ENCODE results near the gene EIPR1. TPM values are rescaled to one million over a fixed set of nuclear protein-coding genes. Genes with fewer than 3 reads are reported as not detected.

The EIPR1 gene
- total and polyA plus RNA-seq, 2 donors (not counting 1 experiment from before 2014, with no cell fraction given) = 22.3 to 23.9 TPM

DNA sequence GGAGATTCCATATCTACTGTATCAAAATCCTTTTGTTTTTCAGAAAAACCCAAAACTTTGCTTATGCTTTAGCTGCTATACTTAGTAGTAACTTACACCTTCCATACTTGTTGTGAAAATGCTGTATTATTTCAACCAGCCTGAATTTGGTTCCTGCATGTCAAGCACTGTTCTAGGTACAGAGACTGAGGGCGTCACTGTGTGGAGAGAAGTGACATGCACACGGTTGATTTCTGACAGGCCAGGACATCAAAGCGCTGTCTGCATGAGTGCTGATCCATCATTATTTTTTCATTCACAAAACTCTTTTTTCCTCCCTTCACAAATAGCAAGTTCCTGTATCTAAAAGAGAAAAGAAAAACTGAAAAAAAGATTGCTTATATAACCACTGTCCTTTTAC lies 33.5 kb upstream of the EIPR1 start:
- Histone ChIP-seq H3K4me2 (ENCODE audit: extremely low read depth, insufficient read depth, low read length) (no peak overlapping the region), H4K20me1 (ENCODE audit: control insufficient read depth, extremely low read depth, insufficient read depth, low read length) (no peaks in the 10 kb centered on the region), H2AFZ (ENCODE audit: low read length) (no peak overlapping the region), H3K4me3 (replicated peaks in 1 of 4; ENCODE audit: control extremely low read depth in 1 of 4, insufficient read depth in 1 of 4, low read depth in 3 of 4, low read length in 4 of 4) (no peak overlapping the region), H3K4me1 (ENCODE audit: control insufficient read depth, extremely low read depth, insufficient read depth, low read length) (no peaks in the 10 kb centered on the region), H3K79me2 (ENCODE audit: control insufficient read depth, insufficient read depth, low read length) (peaks cover 3% of the 10 kb centered on the region), H3K9ac (ENCODE audit: insufficient read depth, low read length) (no peak overlapping the region), H3K36me3 (ENCODE audit: control insufficient read depth, insufficient read depth, low read length) (peaks cover 3% of the 10 kb centered on the region), H3K27ac (ENCODE audit: insufficient read depth, low read length) (no peak overlapping the region), H3K27me3 (ENCODE audit: control insufficient read depth, insufficient read depth, low read length) (no peaks in the 10 kb centered on the region), H3K9me3 (ENCODE audit: control insufficient read depth, insufficient read depth, low read depth, low read length) (no peaks in the 10 kb centered on the region)
- DNase-seq (ENCODE audit: low read depth in 2 of 2) = no peak
- TF ChIP-seq CTCF (conservative IDR thresholded peaks at IDR 0.05 in 1 of 2, IDR thresholded peaks at IDR 0.05 in 1 of 2; ENCODE audit: low read depth in 1 of 2, low read length in 2 of 2) = no peak

- peaks cover 3% of the 10 kb centered on the region for H3K79me2 ChIP-seq (ENCODE audit: control insufficient read depth, insufficient read depth, low read length)
- no peaks in the 10 kb centered on the region for H3K4me1 ChIP-seq (ENCODE audit: control insufficient read depth, extremely low read depth, insufficient read depth, low read length)
- H3K27me3 ChIP-seq (ENCODE audit: control insufficient read depth, insufficient read depth, low read length) = no peaks in the 10 kb centered on the region
- H3K4me3 ChIP-seq (replicated peaks in 1 of 4; ENCODE audit: control extremely low read depth in 1 of 4, insufficient read depth in 1 of 4, low read depth in 3 of 4, low read length in 4 of 4) = no peak overlapping the region
- H3K27ac ChIP-seq (ENCODE audit: insufficient read depth, low read length) = no peak overlapping the region
- H3K4me2 ChIP-seq (ENCODE audit: extremely low read depth, insufficient read depth, low read length) = no peak overlapping the region
- no peak overlapping the region for H2AFZ ChIP-seq (ENCODE audit: low read length)
- no peak for DNase-seq (ENCODE audit: low read depth in 2 of 2)
- H3K9ac ChIP-seq (ENCODE audit: insufficient read depth, low read length) = no peak overlapping the region
- peaks cover 2% of the 10 kb centered on the region for H3K36me3 ChIP-seq (ENCODE audit: control insufficient read depth, insufficient read depth, low read length)
- TF ChIP-seq CTCF (conservative IDR thresholded peaks at IDR 0.05 in 1 of 2, IDR thresholded peaks at IDR 0.05 in 1 of 2; ENCODE audit: low read depth in 1 of 2, low read length in 2 of 2) = no peak
- TF ChIP-seq EZH2 (IDR thresholded peaks at IDR 0.05; ENCODE audit: low read length, missing control alignments) = no peak
- H4K20me1 ChIP-seq (ENCODE audit: control insufficient read depth, extremely low read depth, insufficient read depth, low read length) = no peaks in the 10 kb centered on the region
- no peaks in the 10 kb centered on the region for H3K9me3 ChIP-seq (ENCODE audit: control insufficient read depth, insufficient read depth, low read depth, low read length)
These were observed 32.1 kb upstream of the EIPR1 start for GRCh38 chr2:3409627-3410170.

- no peak for TF ChIP-seq EZH2 (IDR thresholded peaks at IDR 0.05; ENCODE audit: low read length, missing control alignments)
- TF ChIP-seq CTCF (conservative IDR thresholded peaks at IDR 0.05 in 1 of 2, IDR thresholded peaks at IDR 0.05 in 1 of 2; ENCODE audit: low read depth in 1 of 2, low read length in 2 of 2) = no peak
- Histone ChIP-seq H3K4me1 (ENCODE audit: control insufficient read depth, extremely low read depth, insufficient read depth, low read length) (no peaks in the 10 kb centered on the region), H3K9me3 (ENCODE audit: control insufficient read depth, insufficient read depth, low read depth, low read length) (no peaks in the 10 kb centered on the region), H3K9ac (ENCODE audit: insufficient read depth, low read length) (no peak overlapping the region), H3K36me3 (ENCODE audit: control insufficient read depth, insufficient read depth, low read length) (no peaks in the 10 kb centered on the region), H3K27ac (ENCODE audit: insufficient read depth, low read length) (no peak overlapping the region), H3K4me2 (ENCODE audit: extremely low read depth, insufficient read depth, low read length) (no peak overlapping the region), H3K79me2 (ENCODE audit: control insufficient read depth, insufficient read depth, low read length) (no peaks in the 10 kb centered on the region), H4K20me1 (ENCODE audit: control insufficient read depth, extremely low read depth, insufficient read depth, low read length) (no peaks in the 10 kb centered on the region), H3K4me3 (replicated peaks in 1 of 4; ENCODE audit: control extremely low read depth in 1 of 4, insufficient read depth in 1 of 4, low read depth in 3 of 4, low read length in 4 of 4) (no peak overlapping the region), H2AFZ (ENCODE audit: low read length) (no peak overlapping the region), H3K27me3 (ENCODE audit: control insufficient read depth, insufficient read depth, low read length) (no peaks in the 10 kb centered on the region)
- DNase-seq (ENCODE audit: low read depth in 2 of 2) = no peak
These were observed 31.2 kb upstream of the EIPR1 start for GRCh38 chr2:3408781-3409180.
